Subcutaneous adipose tissue (tissue), 4 donors: ENCODE data around the gene VSIG8. TPM values are rescaled to one million over a fixed set of nuclear protein-coding genes. Genes with fewer than 3 reads are reported as not detected.

Experiments
- CTCF ChIP-seq: fragments of 450-650 bp; IDR thresholded peaks from one replicate; pipeline ENCODE4 v1.5.1; 2016; ENCODE audit warnings: low read depth, mild to moderate bottlenecking, control low read depth, antibody characterized with exemption, moderate library complexity
- total RNA-seq, 4 donors: library from RNA; depleted of rRNA; stranded (reverse); fragments of >200 nt; gene quantifications; one replicate each; pipeline ENCODE4 v1.1.0, GENCODE V29; 2016

The VSIG8 gene
- total RNA-seq, 4 donors from 2014 or later = not detected

DNA sequence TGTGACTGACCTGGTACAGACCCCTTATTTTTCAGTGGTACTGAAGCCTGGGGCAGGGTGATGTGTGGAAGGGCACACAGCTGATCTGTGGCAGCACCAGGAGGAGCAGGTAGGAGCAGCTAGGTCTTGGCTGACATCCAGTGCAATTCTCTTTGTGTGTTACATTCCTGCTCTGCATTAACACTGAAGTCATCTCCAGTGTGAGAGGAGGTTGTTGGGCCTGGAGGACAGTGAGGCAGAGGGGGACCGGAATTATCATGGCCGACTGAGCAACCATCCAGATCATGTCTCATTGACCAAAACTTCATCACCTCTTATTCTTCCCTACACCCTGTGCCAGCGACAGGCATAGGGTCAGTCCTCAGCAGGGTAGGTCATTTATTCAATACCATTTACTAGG, 34.3 kb downstream of the VSIG8 start:
- TF ChIP-seq CTCF = no peak

- TF ChIP-seq CTCF = no peak
Observed at GRCh38 chr1:159827549-159827948, 34.9 kb downstream of the VSIG8 start.

- TF ChIP-seq CTCF = no peak
Observed at GRCh38 chr1:159827102-159827490, 35.4 kb downstream of the VSIG8 start.

DNA sequence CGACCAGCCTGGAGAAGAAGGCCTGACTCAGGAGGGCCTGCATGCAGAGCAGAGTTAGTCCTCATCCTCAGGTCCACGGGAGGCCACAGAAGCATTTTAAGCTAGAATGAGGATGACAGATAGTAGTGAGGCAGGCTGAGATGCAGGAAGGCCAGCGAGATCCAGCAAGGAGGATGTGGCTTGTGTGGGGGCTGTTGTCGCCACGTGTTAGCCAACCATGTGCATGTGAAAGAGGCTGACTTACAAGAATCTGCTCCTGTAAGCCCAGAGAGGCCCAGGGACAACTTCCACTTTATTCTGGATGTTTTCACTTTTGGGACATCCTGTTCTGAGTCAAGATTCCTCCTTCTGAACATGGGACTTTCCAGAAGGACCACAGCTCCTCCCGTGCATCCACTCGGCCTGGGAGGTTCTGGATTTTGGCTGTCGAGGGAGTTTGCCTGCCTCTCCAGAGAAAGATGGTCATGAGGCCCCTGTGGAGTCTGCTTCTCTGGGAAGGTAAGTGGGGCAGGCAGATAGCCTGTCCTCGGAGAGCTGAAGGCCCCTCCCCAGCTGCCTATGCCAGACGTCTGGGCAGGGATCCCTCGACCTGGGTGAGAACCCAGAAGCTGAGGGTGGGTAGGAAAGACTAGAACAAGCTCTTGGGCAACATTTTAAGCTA, 35.9 kb downstream of the VSIG8 start, which contains the start of gene SLAMF8:
Gene SLAMF8 (plus strand): TSS at position 433 of the 661 bp plus-strand sequence. CDS start 26 bp downstream, at position 459.
- no peak for TF ChIP-seq CTCF

DNA sequence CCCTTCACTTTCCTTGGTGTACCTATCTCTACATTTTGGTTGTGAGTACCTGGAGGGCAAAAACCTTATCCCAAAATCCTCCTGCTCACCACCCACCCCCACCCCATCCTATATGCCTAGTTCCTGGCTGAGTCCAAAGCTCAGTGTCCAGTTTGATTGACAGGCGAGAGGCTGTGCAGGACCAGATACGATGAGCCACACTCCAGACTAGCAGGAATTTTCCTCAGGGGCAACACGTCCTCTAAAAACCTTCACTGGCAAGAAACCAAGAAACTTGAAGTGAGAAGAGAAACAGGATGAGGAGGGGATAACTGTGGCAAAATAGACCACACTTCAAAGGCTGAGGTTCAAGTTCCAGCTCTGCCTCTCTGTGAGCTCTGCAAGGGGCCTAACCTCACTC, 36.9 kb downstream of the VSIG8 start:
- TF ChIP-seq CTCF = no peak

DNA sequence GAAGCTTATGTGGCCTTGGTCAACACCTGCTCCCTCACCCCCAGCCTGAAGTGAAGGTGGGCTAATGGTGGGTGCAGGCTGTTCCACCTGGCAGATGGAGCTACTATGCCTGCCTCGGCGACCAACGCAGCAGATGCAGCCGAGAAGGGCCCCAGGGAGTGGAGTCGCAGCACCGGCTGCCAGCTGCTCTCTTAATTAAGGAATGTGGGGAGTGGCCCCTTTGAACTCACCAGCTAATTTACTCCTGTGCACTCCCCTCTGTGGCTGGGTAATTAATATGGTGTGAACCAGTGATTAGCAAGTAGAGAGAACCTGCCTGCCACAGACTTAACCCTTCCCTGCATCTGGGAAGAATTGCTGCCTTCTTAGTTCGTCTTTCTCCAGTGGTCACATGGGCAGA, 39.1 kb downstream of the VSIG8 start:
- TF ChIP-seq CTCF = no peak

DNA sequence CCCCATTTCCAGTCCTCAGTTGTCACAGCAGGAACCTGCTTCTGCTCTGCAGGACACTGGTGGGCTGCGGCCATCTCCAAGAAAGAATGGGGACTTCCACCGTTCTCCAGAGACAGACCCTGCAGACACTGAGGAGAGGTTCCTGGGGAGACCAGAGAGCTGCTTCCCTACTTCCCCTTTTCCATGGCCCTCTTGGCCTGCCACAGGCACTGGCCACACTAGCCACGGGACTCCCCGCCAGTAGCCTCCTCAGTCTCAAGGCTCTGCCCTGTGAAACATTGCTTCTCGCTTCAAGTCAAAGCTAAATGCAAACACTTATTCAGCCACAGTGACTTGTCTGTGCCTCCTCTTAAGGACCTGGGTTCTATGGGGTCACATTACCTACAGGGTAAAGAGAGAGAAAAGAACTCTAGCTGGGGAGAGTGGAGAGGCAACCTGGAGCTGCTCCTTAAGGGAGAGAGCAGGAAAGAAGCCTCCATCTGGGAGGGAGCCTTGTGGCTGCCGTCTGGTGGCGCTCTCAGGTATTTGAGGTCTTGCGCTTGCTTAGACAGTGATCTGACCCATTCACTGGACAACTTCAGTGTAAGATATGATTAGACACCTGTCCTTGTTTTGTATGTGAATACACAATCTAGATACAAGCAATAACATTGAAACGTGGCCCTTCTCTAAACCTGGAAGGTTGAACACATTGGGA, 41.1 kb downstream of the VSIG8 start:
- TF ChIP-seq CTCF = no peak
